ENCODE results near the gene ADIRF. TPM values are rescaled to one million over a fixed set of nuclear protein-coding genes. Genes with fewer than 3 reads are reported as not detected.
"Not testable (repeated sequence)": the region's sequence is repeated elsewhere in the genome, so short reads cannot be mapped to it uniquely, and the experiment has no call there.

The ADIRF gene
- total and polyA plus RNA-seq, 9 donors: 1.5 to 9.7 (median 3.0) TPM

DNA sequence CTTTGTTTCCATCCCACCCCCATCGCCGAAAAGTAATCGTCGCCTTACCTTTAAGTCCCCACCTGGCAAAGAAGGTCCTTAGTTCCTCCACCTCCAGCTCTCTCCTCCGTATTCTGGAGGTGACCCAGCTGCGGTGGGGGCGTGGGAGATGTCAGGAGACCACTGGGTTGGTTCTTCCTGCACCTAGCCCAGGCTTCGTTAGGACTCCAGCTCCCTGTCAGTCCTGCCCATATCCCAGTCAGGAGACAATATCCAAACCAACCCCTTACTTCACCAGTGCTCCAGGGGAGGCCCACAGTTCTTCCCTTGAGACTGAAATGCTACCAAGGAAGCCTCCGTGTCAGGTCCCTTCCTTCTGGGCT, 693 bp downstream of the ADIRF start:
- Histone ChIP-seq H3K9me3 (replicated peaks; ENCODE audit: control insufficient read depth, low read depth, low read length) (no peaks in the 10 kb centered on the region), H3K36me3 (ENCODE audit: control insufficient read depth, insufficient read depth, low read length) (no peaks in the 10 kb centered on the region), H3K4me3 (ENCODE audit: low read length) (no peak overlapping the region), H3K27me3 (ENCODE audit: control insufficient read depth, insufficient read depth, low read length) (peaks cover 34% of the 10 kb centered on the region), H3K27ac (ENCODE audit: low read length) (peak overlapping the region; percentile 90), H3K4me1 (ENCODE audit: control insufficient read depth, insufficient read depth, low read length) (peaks cover 59% of the 10 kb centered on the region)
- DNase-seq: peak; percentile 18
- WGBS (ENCODE audit: insufficient coverage): 64% methylated on average over 8 of the region's 9 CpGs

- peak; percentile 74 for DNase-seq
- Histone ChIP-seq H3K9me3 (replicated peaks; ENCODE audit: control insufficient read depth, low read depth, low read length) (no peaks in the 10 kb centered on the region), H3K27ac (ENCODE audit: low read length) (peak overlapping the region; percentile 90), H3K4me1 (ENCODE audit: control insufficient read depth, insufficient read depth, low read length) (peaks cover 59% of the 10 kb centered on the region), H3K27me3 (ENCODE audit: control insufficient read depth, insufficient read depth, low read length) (peaks cover 34% of the 10 kb centered on the region), H3K4me3 (ENCODE audit: low read length) (no peak overlapping the region), H3K36me3 (ENCODE audit: control insufficient read depth, insufficient read depth, low read length) (no peaks in the 10 kb centered on the region)
- 52% methylated on average over 5 of the region's 8 CpGs for WGBS (ENCODE audit: insufficient coverage)
Observed at GRCh38 chr10:86969421-86970041, 1.2 kb downstream of the ADIRF start.

- Histone ChIP-seq H3K4me1 (ENCODE audit: control insufficient read depth, insufficient read depth, low read length) (peaks cover 59% of the 10 kb centered on the region), H3K36me3 (ENCODE audit: control insufficient read depth, insufficient read depth, low read length) (no peaks in the 10 kb centered on the region), H3K4me3 (ENCODE audit: low read length) (peak overlapping the region; percentile 75), H3K27me3 (ENCODE audit: control insufficient read depth, insufficient read depth, low read length) (peaks cover 34% of the 10 kb centered on the region), H3K9me3 (replicated peaks; ENCODE audit: control insufficient read depth, low read depth, low read length) (no peaks in the 10 kb centered on the region), H3K27ac (ENCODE audit: low read length) (peak overlapping the region; percentile 90)
- DNase-seq: peak; percentile 82
- WGBS (ENCODE audit: insufficient coverage): 7% methylated on average over 22 of the region's 30 CpGs
Observed at GRCh38 chr10:86970162-86970981, 2.1 kb downstream of the ADIRF start.

- peak overlapping the region; percentile 75 for H3K4me3 ChIP-seq (ENCODE audit: low read length)
- peak overlapping the region; percentile 90 for H3K27ac ChIP-seq (ENCODE audit: low read length)
- H3K27me3 ChIP-seq (ENCODE audit: control insufficient read depth, insufficient read depth, low read length): peaks cover 34% of the 10 kb centered on the region
- no peaks in the 10 kb centered on the region for H3K9me3 ChIP-seq (replicated peaks; ENCODE audit: control insufficient read depth, low read depth, low read length)
- no peak for DNase-seq
- no peaks in the 10 kb centered on the region for H3K36me3 ChIP-seq (ENCODE audit: control insufficient read depth, insufficient read depth, low read length)
- 0% methylated on average over 18 of the region's 20 CpGs for WGBS (ENCODE audit: insufficient coverage)
- peaks cover 59% of the 10 kb centered on the region for H3K4me1 ChIP-seq (ENCODE audit: control insufficient read depth, insufficient read depth, low read length)
Observed at GRCh38 chr10:86970982-86971231, 2.6 kb downstream of the ADIRF start.

DNA sequence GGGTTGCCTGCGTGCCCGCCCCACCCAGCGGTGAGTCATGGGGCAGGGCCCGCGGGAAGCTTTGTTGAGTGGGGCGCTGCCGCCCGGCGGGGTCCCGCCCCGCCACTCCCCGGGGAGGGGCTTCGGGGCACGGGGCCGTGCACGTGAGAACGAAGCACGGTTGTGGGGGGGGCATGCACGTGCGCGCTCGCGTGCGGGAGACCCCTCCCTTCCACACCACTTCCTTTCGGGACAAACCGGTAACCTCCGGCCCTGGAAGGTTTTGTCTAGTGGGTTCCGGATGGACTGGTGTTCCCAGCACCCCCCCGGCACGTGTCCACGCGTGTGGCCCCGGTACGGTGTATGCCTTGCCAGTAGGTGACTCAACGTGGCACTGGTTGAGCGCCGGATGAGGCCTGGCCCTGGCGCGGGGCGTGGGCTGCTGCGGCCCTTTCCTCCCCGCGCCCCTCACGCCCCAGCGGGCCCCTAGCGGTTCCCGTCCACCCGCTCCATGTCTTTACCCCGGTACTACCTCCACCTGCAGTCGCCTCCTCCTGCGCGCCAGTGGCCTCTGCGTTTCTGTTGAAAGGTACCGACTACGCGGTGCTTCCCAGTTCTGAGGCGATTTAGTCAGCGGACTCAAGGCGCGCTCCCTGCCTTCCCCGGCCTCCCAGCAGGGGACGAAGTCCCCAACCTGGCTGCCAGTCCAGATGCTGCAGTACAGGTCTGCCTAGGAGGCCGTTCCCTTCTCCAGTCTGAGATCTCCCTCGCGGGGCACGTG, 3.1 kb downstream of the ADIRF start:
- Histone ChIP-seq H3K27me3 (ENCODE audit: control insufficient read depth, insufficient read depth, low read length) (peaks cover 34% of the 10 kb centered on the region), H3K4me3 (ENCODE audit: low read length) (peak overlapping the region; percentile 75), H3K27ac (ENCODE audit: low read length) (peak overlapping the region; percentile 90), H3K36me3 (ENCODE audit: control insufficient read depth, insufficient read depth, low read length) (no peaks in the 10 kb centered on the region), H3K9me3 (replicated peaks; ENCODE audit: control insufficient read depth, low read depth, low read length) (no peaks in the 10 kb centered on the region), H3K4me1 (ENCODE audit: control insufficient read depth, insufficient read depth, low read length) (peaks cover 55% of the 10 kb centered on the region)
- WGBS (ENCODE audit: insufficient coverage): 4% methylated on average over 38 of the region's 66 CpGs
- peak; percentile 95 for DNase-seq

GRCh38 chr10:86972613-86973380, 4.5 kb downstream of the ADIRF start:
- WGBS (ENCODE audit: insufficient coverage): 92% methylated on average over 11 of the region's 11 CpGs
- no peak overlapping the region for H3K27ac ChIP-seq (ENCODE audit: low read length)

DNA sequence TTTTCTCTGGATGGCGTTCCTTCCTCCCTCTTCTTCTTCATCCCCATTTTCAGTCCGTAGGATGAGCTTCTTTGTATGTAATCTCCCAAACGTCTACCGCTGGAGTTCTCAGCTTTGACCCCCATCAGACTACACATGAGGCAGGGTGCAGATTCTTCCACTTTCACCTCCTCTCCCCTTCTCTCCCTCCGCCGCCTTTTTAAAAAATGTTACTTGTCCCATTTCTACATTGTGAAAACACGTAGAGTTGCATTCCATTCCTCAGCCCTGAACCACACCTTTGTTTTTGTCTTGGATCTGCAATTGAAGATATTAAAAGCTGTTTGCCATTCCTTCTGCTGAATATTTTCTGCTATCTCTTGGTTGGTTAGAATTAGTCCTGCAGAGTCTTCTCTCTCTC, 6.2 kb downstream of the ADIRF start:
- Histone ChIP-seq H3K4me1 (ENCODE audit: control insufficient read depth, insufficient read depth, low read length) (peaks cover 36% of the 10 kb centered on the region), H3K36me3 (ENCODE audit: control insufficient read depth, insufficient read depth, low read length) (no peaks in the 10 kb centered on the region), H3K27ac (ENCODE audit: low read length) (no peak overlapping the region), H3K9me3 (replicated peaks; ENCODE audit: control insufficient read depth, low read depth, low read length) (no peaks in the 10 kb centered on the region), H3K4me3 (ENCODE audit: low read length) (no peak overlapping the region), H3K27me3 (ENCODE audit: control insufficient read depth, insufficient read depth, low read length) (peaks cover 13% of the 10 kb centered on the region)
- no peak for DNase-seq
- WGBS (ENCODE audit: insufficient coverage): 73% methylated on average over 6 of the region's 7 CpGs

More at GRCh38 chr10:86972613-86973380, 4.5 kb downstream of the ADIRF start:
- Histone ChIP-seq H3K4me3 (ENCODE audit: low read length) (no peak overlapping the region), H3K9me3 (replicated peaks; ENCODE audit: control insufficient read depth, low read depth, low read length) (no peaks in the 10 kb centered on the region), H3K36me3 (ENCODE audit: control insufficient read depth, insufficient read depth, low read length) (no peaks in the 10 kb centered on the region), H3K4me1 (ENCODE audit: control insufficient read depth, insufficient read depth, low read length) (peaks cover 45% of the 10 kb centered on the region), H3K27me3 (ENCODE audit: control insufficient read depth, insufficient read depth, low read length) (peaks cover 30% of the 10 kb centered on the region)
- peak; percentile 19 for DNase-seq

DNA sequence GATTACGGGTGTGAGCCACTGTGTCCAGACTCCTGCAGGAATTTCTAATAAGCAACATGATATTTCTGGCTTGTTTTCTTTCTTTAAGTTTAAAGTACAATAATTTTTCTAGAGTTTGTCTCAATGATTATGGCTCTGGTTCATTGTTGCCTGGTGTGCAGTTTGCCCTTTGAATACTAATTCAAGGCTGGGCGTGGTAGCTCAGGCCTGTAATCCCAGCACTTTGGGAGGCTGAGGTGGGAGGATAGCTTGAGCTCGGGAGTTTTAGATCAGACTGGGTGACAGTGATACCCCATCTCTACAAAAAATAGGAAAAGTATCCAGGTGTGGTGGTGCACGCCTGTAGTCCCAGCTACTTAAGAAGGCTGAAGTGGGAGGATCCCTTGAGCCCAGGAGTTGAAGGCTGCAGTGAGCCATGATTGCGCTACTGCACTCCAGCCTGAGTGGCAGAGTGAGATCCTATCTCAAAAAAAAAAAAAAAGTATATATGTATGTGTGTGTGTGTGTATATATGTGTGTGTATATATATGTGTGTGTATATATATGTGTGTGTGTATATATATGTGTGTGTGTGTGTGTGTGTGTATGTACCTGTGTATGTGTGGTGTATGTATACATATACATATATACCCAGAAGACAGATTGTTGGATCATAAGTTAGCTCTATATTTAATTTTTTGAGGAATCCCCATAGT, 8.2 kb downstream of the ADIRF start:
- Histone ChIP-seq H3K4me3 (ENCODE audit: low read length) (no peak overlapping the region), H3K27ac (ENCODE audit: low read length) (no peak overlapping the region), H3K9me3 (replicated peaks; ENCODE audit: control insufficient read depth, low read depth, low read length) (no peaks in the 10 kb centered on the region), H3K4me1 (ENCODE audit: control insufficient read depth, insufficient read depth, low read length) (peaks cover 28% of the 10 kb centered on the region), H3K36me3 (ENCODE audit: control insufficient read depth, insufficient read depth, low read length) (no peaks in the 10 kb centered on the region), H3K27me3 (ENCODE audit: control insufficient read depth, insufficient read depth, low read length) (peaks cover 6% of the 10 kb centered on the region)
- no CpG with 5 or more reads among the region's 5 CpGs for WGBS (ENCODE audit: insufficient coverage)
- no peak for DNase-seq

GRCh38 chr10:86978457-86978856, 10.2 kb downstream of the ADIRF start:
- not testable (repeated sequence) for H3K4me3 ChIP-seq (ENCODE audit: low read length); H3K27me3 ChIP-seq (ENCODE audit: control insufficient read depth, insufficient read depth, low read length); DNase-seq; H3K9me3 ChIP-seq (replicated peaks; ENCODE audit: control insufficient read depth, low read depth, low read length); H3K36me3 ChIP-seq (ENCODE audit: control insufficient read depth, insufficient read depth, low read length)
- 73% methylated on average over 2 of the region's 3 CpGs for WGBS (ENCODE audit: insufficient coverage)
- Histone ChIP-seq H3K27ac (ENCODE audit: low read length) (peak overlapping the region; percentile 71), H3K4me1 (ENCODE audit: control insufficient read depth, insufficient read depth, low read length) (peaks cover 23% of the 10 kb centered on the region)

Measured in muscle of leg (tissue), 11 donors.